Activated T-cell treated with anti-CD3 and anti-CD28 coated beads for 1 hour (primary cell): ENCODE measurements around the gene TXNDC12.
"Not testable (repeated sequence)": the region's sequence is repeated elsewhere in the genome, so short reads cannot be mapped to it uniquely, and the experiment has no call there.

Experiments
- DNase-seq: peaks from one replicate; pipeline ENCODE4 v3.0.0-alpha.2; 2020; ENCODE audit warnings: low read depth

The TXNDC12 gene

DNA sequence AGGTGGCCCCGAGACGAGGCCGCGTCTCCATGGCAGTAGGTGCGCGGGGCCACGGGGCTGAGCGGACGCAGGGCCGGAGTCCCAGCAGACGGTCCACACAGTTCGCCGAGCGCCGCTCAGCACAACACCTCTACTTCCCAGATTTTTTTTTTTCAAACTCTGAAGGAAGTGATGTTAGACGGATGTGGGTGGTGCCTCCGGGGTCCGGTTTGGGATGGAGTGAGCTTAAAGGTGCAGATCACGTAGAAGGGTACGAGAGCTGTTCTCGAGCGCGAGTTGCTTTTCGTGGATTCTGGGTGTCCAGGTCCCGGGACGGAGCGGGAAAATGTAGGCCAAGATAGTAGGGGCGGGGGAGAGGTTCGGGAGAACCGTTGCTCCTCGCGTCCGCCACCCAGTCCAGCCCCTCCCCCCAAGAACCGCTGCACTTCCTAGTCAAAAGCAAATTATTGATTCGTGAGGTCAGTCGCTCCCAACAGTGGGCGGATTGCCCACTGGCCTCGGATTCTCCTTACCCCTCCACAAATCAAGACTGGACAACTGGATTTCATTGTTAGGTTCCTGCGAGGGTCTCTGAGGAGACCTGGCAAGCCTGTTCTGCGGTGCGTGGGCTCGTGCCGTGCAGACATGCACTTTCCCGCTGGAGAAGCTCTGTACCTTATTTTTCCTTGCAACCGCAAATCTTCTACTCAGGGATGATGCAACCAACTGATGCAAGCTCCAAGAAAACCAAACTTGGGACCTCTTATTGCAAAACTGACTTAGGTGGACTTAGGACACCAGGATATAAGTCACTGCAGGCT, at the start of gene TXNDC12:
Gene TXNDC12, minus strand, starts transcription at position 126 of the 800 bp plus-strand sequence. Its CDS starts 95 bp downstream, at position 31.
- peak; percentile 40 for DNase-seq

DNA sequence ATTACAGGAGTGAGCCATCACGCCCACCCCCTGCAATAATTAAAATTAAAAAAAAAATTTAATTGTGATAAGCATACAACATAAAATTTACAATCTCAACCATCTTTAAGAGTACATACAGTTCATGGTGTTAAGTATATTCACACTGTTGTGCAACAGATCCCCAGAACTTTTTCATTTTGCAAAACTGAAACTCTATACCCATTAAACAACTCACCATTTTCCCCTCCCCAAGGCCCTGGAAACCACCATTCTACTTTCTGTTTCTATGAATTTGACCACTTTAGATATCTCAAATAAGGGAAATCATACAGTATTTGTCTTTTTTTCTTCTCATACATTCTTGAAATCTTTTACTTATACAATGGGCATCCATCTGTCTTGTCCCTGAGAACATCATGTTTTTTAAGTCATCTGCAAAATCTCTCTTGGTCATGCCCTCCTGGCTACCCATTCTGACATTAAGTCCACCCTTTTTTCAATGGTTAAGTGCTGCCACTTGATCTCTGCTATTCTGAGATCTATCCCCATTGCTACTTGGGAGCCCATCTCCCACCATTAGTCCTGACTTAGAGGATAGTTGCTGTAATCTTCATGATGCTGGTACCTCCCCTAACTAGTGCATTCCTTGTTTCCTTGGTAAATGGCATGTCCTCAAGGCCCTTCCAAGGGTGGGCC, 47.5 kb upstream of the TXNDC12 start:
- no peak for DNase-seq

- DNase-seq, result no peak
Observed at GRCh38 chr1:52098139-52098871, 43.3 kb upstream of the TXNDC12 start.

- no peak for DNase-seq
Observed at GRCh38 chr1:52096216-52096615, 41.2 kb upstream of the TXNDC12 start.

GRCh38 chr1:52094300-52094699, 39.3 kb upstream of the TXNDC12 start:
- DNase-seq, result not testable (repeated sequence)

DNA sequence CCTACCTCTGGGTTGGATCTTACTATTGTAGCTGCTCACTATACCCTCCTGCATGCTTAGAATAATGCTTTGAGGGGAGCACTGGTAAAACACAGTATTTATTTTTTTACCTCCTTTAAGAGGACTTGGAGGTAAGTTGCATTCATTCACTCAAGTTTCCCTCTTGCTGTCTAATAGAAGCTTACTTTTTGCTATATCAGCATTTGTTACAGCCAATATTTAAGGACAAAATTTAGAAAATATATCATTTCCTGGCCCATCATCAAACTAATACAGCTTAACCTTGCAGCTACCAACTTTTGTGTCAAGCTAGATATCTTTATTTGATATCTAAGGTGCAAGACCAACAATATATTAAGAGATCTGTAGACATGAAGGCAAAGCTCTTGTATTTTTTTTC, 32.9 kb upstream of the TXNDC12 start:
- DNase-seq, result not testable (repeated sequence)

DNA sequence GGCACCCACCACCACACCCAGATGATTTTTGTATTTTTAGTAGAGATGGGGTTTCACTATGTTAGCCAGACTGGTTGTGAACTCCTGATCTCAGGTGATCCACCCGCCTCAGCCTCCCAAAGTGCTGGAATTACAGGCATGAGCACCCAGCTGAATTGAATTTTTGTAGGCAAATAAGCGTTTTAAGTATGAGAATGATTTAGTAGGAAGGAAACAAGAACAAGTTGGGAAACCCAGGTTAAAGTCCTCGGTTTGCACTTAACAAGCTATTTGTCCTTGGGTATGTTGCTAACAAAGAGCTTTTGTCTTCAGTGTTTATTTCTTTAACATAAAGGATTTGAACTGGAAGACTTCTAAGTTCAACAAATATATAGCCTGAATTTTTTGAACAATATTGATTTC, 25.0 kb upstream of the TXNDC12 start:
- DNase-seq, result no peak

DNA sequence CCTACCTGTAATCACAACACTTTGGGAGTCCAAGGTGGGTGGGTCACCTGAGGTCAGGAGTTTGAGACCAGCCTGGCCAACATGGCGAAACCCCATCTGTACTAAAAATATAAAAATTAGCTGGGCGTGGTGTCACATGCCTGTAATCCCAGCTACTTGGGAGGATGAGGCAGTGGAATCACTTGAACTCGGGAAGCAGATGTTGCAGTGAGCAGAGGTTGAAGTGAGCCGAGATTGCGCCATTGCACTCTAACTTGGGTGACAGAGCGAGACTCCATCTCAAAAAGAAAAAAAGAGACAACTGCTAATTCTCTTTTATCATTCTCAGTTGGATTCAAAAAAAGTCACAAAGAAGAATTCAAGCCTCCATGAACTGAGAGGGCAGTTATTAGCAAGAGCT, 22.3 kb upstream of the TXNDC12 start:
- not testable (repeated sequence) for DNase-seq

GRCh38 chr1:52072291-52072690, 17.3 kb upstream of the TXNDC12 start:
- DNase-seq, result no peak

DNA sequence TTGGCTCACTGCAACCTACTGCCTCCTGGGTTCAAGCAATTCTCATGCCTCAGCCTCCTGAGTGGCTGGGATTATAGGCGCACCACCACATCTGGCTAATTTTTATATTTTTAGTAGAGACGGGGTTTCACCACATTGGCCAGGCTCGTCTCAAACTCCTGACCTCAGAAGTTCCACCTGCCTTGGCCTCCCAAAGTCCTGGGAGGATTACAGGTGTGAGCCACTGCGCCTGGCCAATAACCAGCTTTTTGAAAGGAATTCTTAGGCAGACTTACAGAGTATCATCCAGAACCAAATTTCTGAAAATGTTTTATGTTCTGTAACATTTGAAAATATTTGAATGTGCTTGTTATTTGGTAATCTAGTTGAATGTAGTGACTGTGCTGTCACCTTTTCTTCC, 15.7 kb upstream of the TXNDC12 start:
- no peak for DNase-seq

DNA sequence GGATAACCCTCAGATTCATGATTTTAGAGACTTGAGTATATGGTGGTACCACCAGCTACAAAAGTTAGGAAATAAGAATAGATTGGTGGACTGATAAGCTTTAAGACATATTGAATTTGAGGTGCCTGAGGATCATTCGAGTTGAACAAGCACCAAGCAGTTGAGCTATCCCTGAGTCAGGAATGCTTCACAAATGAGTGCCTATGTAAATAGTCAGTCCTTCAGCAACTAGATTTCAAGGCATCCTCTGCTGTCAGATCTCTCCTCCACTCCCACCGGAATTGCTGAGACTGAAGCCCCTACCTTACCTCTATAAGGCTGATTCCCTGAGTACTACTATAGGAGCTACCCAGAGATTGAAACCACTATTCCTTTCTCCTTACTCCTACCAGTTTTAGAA, 8.2 kb upstream of the TXNDC12 start:
- DNase-seq, result no peak

GRCh38 chr1:52060822-52061221, 5.8 kb upstream of the TXNDC12 start:
- DNase-seq, result no peak

- no peak for DNase-seq
Observed at GRCh38 chr1:52059888-52060287, 4.9 kb upstream of the TXNDC12 start.

GRCh38 chr1:52059321-52059720, 4.3 kb upstream of the TXNDC12 start:
- no peak for DNase-seq

GRCh38 chr1:52057876-52058415, 3.0 kb upstream of the TXNDC12 start:
- DNase-seq, result no peak

GRCh38 chr1:52057255-52057654, 2.3 kb upstream of the TXNDC12 start:
- DNase-seq, result no peak

DNA sequence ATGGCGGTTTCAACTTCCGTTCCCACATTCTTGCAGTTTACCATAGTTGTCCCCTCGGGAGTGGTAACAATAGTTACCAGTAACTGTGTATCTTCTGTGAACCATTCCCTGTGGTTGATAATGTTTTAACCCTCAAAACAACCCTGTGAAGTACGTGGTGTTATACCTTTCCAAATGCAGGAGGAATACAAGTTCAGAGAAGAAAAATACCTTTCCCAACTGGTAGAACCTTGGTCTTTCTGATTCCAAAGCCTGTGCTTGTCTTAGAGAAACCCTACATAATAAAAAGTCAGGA, 1.9 kb upstream of the TXNDC12 start:
- DNase-seq, result no peak

DNA sequence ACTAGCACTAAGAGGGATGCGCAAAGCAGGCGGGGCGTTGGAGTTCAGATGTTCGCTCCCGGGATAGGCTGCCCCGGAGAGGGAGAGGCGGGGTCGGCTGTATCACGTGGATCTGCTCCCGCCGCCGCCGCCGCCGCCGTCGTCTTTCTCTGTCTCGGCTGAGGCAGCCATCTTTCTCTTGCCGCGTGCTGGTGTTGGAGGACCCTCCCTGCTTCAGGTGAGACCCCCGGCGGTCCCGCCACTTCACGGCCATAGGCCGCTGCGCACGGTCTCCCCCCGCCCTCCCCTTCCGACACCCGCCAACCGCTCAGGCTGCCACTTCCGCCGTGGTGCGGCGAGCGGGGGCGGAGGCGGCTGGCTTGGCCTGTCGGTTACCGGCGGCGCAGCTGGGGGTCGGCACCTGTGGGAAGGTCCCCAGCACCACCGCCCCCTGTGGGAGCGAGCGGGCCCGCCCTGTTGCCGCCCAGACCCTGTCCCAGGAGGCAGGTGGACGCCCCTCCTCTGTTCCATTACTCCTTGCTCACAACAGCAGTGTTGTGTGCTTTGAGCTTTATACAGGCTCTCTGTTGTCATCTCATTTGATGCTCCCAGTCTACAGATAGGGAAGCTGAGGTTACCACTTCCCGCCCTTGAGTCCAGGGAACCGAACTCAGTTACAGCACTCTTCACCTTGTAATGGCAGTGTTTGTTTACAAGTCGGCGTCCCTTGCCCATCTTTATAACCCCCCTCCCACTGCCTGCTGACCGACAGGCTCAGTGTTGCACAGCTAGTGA, 1.4 kb upstream of the TXNDC12 start, which contains the start of gene BTF3L4:
Gene BTF3L4, plus strand, starts transcription at position 133 of the 774 bp plus-strand sequence. CDS start 3,553 bp downstream, outside the sequence.
- DNase-seq, result peak; percentile 82

DNA sequence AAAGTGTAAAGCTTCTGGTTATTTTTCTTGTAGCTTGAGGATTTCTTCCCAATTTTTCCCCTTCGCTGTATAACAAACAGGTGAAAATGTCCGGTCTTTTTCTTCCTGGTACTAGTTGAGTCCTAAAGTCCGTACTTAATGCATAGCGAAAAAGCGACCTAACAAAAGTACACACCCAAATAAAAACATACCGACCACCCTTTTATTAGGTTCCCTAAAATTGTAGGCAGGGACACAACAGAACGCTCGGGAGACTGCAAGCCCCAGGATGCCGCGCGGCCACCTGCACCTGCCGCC, 823 bp upstream of the TXNDC12 start:
- no peak for DNase-seq

- DNase-seq, result no peak
Observed at GRCh38 chr1:52054496-52055065, 410 bp downstream of the TXNDC12 start.

DNA sequence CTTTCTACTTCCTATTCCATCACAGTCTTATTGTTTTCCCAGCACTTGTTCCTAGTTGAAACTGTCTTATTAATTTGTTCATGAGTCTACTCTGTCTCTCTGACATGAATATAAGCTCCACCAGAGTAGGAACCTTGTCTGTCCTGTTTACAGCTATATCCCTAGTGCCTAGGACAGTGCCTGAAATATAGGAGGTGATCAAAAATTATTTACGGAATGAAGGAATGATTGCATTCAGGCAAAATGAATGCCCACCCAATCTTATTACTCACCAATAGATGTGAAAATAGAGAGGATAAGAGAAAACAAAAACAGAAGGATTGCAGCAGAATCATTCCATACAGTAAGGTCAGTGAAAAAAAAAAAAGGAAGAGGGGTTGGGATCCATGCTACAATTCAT, 1.1 kb downstream of the TXNDC12 start:
- no peak for DNase-seq

DNA sequence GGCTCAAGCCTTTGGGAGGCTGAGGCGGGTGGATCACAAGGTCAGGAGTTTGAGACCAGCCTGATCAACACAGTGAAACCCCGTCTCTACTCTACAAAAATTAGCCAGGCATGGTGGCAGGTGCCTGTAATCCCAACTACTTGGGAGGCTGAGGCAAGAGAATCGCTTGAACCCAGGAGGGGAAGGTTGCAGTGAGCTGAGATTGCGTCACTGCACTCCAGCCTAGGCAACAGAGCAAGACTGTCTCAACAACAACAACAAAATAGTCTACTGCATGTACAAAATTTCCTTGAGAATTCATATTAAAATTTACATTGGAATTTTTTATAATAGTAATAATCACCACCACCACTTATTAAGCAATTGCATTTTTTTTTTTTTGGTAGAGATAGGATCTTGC, 5.7 kb downstream of the TXNDC12 start:
- not testable (repeated sequence) for DNase-seq
